ENCODE data around the gene KCNJ18.
"Not testable (repeated sequence)": the region's sequence is repeated elsewhere in the genome, so short reads cannot be mapped to it uniquely, and the experiment has no call there.

DNA sequence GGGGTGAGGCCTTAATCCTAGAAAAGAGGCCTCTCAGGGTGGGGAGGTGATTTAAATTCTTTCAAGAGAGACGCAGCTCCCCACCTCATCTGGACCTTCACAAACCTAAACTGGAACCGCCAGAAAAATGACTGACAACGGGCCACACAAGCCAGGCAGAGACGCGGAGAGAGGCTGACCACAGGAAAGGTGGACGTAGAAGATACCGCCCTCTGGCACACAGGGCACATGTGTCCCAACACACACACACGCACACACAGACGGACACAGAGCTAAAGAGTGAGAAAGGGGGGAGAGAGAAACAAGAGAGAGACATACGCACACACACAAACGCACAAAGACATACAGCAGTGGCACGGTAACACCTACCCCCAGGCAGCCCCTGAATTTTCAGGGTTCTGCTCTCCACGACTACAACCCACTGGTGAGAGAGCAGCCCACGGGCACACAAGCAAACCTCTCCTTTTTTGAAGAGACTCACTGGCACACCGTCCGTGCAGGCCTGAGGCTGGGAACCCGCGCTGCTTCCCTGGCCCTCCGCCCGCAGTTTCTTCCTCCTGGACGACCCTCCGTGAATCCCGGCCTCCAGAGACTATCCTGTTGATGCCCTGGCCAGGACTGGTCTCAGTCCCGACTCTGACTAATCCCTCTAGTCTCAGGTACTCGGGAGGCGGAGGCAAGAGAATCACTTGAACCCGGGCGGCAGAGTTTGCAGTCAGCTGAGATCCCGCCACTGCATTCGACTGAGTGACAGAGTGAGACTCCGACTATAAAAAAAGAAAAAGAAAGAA is 18.7 kb upstream of the KCNJ18 start:
- not testable (repeated sequence) for TF ChIP-seq TCF7L2 (IDR thresholded peaks at IDR 0.05; ENCODE audit: low read depth, low read length); POLR2AphosphoS5 (IDR thresholded peaks at IDR 0.05; ENCODE audit: low read depth, low read length); SIN3A (IDR thresholded peaks at IDR 0.05; ENCODE audit: borderline replicate concordance, insufficient read depth, low read depth, low read length)
- TF ChIP-seq, protein P1, sequence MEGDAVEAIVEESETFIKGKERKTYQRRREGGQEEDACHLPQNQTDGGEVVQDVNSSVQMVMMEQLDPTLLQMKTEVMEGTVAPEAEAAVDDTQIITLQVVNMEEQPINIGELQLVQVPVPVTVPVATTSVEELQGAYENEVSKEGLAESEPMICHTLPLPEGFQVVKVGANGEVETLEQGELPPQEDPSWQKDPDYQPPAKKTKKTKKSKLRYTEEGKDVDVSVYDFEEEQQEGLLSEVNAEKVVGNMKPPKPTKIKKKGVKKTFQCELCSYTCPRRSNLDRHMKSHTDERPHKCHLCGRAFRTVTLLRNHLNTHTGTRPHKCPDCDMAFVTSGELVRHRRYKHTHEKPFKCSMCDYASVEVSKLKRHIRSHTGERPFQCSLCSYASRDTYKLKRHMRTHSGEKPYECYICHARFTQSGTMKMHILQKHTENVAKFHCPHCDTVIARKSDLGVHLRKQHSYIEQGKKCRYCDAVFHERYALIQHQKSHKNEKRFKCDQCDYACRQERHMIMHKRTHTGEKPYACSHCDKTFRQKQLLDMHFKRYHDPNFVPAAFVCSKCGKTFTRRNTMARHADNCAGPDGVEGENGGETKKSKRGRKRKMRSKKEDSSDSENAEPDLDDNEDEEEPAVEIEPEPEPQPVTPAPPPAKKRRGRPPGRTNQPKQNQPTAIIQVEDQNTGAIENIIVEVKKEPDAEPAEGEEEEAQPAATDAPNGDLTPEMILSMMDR (IDR thresholded peaks at IDR 0.05): not testable (repeated sequence)
